ENCODE data around the gene MED29. TPM values are rescaled to one million over a fixed set of nuclear protein-coding genes. Genes with fewer than 3 reads are reported as not detected.

The MED29 gene
- total RNA-seq, 1 donor from 2014 or later = 15.2 TPM

DNA sequence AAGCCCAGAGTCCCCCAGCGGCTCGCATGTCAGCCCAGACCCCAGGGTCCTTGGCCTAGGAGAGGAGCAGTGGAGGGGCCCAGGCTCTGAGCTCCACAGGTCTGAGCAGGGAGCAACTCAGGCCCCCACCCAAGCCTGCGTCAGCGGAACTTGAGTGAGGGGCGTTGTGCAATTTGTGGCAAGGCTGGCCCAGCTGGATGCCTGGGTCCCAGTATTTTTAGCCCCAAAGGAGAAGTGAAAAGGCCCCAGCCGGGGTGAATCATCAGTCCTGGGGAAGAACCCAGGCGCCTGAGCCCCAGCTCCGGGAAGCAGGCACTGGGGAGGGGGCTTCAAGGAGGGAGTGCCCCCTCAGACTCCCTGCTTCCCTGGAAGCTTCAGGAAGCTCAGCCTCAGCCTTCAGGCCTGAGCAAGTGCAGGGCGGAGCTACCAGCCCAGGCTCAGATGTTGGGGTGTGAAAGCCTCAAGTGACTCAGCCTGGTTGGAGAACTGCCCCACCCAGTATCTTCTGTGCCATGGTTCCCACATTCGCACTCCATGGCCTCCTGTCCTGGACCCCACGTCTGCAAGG, 7.2 kb downstream of the MED29 start:
- no peak for DNase-seq

GRCh38 chr19:39399668-39400050, 8.5 kb downstream of the MED29 start:
- DNase-seq = no peak

DNA sequence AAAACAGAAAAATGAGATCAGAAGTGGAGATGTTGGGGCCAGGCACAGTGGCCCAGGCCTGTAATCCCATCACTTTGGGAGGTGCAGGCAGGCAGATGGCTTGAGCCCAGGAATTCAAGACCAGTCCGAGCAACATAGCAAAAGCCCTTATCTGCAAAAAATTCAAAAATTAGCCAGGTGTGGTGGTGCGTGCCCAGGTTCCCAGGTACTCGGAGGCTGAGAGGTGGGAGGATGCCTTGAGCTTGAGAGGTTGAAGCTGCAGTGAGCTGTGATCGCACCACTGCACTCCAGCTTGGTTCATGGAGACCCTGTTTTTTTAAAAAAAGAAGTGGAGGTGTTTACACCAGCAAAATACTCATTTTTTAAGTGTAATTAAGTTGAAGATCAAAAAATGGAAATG, 8.9 kb downstream of the MED29 start:
- no peak for DNase-seq

DNA sequence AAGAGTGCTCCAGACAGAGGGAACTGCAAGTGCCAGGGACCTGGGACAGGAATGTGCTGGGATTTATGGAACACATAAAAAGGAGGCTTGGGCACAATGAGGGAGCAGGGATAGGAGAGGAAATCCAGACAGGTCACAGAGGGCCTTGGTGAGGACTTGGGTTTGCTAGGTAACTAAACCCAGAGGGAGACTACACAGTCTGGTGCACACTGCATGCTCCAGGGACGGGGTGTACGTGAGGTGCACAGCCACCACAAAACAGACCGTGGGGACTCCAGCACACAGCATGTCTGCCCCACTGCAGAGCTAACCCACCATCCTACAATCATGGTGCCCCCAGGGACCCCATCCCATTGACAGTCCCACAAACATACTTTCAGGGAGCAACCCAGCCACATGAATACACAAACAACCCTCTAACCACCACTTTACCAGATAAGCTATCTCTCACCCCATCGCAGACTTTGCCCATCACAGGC, 9.9 kb downstream of the MED29 start:
- no peak for DNase-seq

DNA sequence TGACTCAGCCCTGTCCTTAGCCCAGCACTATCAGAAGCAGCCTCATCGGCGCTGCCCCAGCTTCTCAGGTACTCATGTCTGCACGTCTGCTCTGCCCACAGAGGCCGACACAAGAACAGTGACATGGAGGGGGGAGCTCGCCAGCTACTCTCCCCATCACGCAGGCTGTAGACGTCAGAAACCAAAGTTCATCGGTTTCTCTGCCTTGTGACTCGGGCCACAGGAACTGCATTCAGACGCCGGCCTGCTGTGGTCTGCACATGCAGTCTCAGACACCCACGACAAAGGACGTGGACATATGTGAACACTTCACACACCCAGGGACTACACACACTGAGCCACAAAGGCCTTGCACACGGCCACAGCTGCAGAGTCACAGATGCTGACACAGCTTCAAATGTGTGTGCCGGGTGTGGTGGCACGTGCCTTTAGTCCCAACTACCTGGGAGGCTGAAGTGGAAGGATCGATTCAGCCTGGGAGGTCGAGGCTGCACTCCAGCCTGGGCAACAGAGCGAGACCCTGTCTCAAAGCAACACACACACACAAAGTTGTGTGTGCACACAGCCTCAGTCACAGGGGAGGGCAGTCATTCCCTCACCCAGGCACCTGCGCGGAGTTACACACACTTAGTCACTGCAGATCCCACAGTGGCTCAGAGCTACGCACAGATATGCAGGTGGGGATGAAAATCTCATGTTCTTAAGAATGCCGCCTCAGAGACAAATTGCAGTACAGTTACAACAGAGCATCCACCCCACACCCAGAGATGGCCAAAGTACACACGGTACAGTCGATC, 10.6 kb downstream of the MED29 start:
- no peak for DNase-seq

GRCh38 chr19:39402346-39403300, 11.4 kb downstream of the MED29 start:
- peak; percentile 95 for DNase-seq

DNA sequence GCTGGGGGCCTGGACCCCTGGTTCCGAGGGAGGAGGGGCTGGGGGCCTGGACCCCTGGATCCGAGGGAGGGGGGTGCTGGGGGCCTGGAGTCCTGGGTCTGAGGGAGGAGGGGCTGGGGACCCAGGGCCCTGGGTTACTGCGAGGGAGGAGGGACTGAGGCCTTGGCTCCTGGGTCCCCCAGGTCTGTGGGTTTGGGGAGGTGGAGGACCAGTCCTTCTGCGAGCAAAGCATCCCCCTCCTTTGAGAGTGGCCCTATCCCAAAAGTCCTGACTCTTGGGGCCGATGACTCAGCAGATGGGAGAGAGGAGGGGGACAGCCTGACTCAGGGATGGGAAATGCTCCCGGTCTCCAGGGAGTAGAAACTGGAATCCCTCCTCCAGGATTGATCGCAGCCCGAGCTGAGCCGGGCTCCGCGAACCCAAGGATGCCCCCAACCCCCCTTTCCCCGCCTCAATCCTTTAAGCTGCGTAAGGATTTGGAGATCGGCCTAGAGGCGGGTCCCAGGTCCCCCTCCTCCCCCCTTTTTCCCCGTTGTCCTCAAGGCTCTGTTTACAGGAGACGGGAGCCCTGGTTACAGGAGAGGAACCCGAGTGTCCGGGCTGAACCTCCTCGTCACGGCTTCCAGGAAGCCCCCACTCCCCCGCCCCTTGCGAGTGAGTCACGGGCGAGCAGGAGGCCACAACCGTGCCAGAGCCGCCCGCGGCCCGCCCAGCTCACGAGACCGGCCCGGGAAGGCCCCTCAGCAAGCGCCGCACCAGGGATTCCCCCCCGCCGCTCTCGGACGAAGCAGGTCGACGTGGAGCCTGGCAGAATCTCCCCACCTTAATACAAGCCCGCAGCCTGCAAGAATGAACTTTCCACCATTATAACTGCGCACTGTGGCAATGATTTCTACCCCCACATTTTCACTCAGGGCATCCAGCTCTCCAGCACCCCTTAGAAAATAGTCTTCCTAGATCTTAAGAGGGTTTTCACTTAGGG, 12.4 kb downstream of the MED29 start:
- DNase-seq = peak; percentile 96

GRCh38 chr19:39405261-39405957, 14.2 kb downstream of the MED29 start:
- no peak for DNase-seq

DNA sequence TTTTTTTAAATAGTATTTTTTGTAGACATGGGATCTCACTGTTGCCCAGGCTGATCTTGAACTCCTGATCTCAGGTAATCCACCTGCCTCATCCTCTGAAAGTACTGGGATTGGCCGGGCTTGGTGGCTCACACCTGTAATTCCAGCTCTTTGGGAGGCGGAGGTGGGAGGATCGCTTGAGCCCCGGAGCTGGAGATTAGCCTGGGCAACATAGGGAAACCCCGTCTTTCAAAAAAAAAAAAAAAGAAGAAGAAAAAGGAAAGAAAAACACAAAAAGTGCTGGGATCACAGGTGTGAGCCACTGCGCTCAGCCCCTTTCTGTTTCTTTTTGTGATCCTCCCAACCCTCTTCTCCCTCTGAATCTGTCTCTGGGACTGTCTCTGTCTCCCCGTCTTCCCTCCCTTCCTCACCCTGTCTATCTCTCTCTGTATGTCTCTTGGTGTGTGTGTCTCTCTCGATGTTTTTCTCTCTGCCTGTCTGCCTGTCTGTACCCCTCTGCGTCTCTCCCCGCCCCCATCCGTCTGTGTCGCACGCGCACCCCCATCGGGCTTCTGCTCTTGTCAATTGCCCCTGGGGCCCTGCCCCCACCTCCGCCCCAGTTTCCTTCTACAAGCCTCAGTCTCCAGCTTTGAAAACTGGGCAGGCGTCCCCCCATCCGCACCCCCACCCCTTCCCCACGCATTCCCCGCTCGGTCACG, 14.9 kb downstream of the MED29 start:
- DNase-seq = no peak

DNA sequence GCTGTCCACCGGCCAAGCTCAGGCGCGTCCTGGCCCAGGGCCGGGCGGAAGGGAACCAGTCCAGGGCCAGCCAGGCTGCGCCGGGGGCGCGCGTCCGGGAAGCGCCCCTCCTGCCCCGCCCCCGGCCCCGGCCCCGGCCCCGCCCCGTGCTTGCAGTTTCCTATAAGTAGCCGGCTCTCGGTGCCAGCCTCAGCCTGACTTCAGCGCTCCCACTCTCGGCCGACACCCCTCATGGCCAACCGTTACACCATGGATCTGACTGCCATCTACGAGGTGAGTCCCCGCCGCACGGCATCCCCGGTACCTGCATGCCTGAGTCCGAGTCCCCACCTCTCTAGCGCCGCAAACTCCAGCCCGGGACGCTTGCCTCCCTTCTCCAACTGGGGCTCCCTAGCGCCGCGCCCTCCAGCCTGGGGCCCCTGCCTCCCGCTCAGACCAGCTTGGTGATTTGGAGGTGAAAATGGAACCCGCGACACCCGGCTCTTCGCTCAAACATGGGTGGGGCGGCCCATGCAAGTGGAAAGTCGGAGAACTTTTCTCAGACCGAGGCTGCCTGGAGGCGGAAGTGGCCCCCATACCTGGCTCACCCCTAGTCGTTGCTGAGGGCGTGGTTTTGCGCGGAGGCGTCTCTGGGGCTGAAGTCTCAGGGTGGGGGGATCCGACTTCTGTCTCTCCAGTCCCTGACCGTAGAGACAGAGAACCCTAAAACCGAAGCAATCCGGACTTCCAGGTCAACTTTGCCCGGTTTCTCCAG, 15.7 kb downstream of the MED29 start, which contains the start of gene ZFP36:
Gene ZFP36 (plus strand): TSS at position 192 of the 754 bp plus-strand sequence. CDS start 58 bp downstream, at position 250.
- peak; percentile 93 for DNase-seq

- no peak for DNase-seq
These were observed 16.2 kb downstream of the MED29 start for GRCh38 chr19:39407410-39407659.

GRCh38 chr19:39407660-39408391, 16.6 kb downstream of the MED29 start:
- peak; percentile 62 for DNase-seq

- DNase-seq = no peak
These were observed 17.4 kb downstream of the MED29 start for GRCh38 chr19:39408392-39409207.

DNA sequence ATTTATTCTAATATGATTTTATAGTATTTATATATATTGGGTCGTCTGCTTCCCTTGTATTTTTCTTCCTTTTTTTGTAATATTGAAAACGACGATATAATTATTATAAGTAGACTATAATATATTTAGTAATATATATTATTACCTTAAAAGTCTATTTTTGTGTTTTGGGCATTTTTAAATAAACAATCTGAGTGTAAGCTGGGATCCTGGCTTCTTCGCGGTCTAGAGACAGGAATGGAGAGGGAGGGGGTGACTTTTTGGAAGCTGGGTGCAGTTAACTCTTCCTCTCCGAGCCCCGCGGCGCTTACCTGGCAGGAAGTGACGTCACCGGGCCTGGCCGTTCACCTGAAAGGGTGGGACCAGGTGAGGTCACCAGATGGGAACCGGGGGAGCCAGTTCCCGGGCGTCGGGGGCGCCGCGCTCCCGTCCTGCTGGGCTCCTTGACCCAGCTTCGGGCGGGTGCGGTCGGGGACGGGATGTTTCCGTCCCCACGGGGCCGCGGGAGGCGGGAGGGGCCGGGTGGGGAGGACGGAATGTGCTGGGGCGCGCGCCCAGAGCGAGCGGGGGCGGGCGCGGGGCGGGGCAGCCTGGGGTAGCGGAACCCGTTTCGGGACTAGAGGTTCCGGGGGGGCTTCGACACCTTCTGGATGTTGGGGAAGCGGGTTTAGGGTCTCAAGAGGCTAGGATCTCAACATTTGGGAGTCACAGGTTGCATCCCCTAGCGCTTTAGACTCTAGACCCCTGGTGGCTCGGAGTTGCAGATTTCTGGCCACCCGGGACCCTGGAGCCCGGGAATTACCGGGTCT, 18.2 kb downstream of the MED29 start:
- peak; percentile 84 for DNase-seq

DNA sequence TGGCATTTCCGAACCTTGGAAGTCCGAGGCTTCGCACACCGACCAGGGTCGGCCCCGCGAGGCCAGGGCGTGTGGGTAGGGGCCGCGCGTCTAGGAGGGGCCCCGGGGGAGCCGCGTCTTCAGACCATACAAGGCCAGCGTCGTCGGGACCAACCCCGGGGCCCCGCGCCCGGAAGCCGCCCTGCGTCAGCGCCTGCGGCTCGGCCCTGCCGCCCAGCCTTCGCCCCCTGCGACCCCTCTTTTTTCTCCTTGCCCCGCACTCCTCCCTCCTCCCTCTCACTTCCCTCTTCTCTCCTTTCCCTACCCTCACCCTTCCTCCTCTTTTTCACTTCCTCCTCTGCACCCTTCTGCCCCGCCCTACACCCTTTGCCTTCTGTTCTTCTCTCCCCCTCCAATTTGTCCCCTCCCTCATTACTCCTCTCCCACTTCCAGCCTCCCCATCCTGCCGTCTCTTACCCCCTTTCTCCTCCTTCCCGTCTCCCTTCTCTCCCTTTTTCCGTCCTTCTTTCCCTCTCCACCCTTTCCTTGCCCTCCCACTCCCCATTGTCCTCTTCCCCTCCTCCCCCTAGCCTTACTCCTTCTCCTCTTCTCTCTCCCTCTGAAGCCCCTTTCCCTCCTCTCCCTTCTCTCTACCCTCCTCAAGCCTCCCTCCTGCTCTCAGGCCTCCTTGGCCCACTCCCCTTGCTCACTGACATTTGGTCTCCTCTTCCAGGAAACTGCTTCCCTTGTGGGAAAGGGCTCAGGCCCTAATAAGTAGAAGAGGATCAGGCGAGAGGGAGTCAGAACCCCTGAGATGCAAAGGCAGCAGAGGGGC, 19.0 kb downstream of the MED29 start:
- peak; percentile 82 for DNase-seq

DNA sequence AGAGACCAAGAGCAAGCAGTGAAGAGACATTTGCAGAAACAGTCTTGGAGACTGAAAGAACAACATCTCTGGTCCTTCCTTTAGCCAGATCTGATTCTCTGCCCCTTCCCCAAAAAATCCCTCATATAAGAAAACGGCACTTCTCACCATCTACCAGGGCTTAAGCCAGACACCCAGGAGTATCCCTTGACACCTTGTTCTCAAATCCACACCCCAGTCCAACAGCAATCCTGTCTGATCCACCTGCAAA, 19.6 kb downstream of the MED29 start:
- DNase-seq = no peak

All from tongue (tissue), 2 donors.